ENCODE measurements around the gene MTIF3.
A peak's percentile ranks its signal among the peaks of the same experiment; 100 is the strongest.
"Not testable (repeated sequence)": the region's sequence is repeated elsewhere in the genome, so short reads cannot be mapped to it uniquely, and the experiment has no call there.

Gene MTIF3

DNA sequence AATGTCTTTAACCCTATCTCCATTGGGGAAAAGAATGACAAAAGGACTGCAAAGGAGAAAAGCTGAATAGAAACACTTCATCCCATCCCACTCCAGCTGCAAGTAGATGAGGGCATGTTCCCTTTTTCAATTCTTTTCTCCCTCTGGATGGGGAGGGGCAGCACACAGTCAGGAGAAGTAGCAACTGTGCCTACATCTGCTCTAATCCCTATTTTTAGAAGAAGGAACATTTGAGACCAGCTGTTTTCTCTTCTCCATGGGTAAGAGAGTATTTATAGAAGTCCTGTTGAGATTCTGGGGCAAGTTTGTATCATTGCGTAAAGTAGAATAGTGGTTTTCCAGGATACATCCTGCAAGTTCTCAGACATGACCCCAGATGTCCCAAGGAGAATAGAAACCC, 35.2 kb downstream of the MTIF3 start:
- no peak for DNase-seq (ENCODE audit: low read depth in 3 of 3)

GRCh38 chr13:27411341-27411740, 39.0 kb downstream of the MTIF3 start:
- no peak for DNase-seq (ENCODE audit: low read depth in 3 of 3)

DNA sequence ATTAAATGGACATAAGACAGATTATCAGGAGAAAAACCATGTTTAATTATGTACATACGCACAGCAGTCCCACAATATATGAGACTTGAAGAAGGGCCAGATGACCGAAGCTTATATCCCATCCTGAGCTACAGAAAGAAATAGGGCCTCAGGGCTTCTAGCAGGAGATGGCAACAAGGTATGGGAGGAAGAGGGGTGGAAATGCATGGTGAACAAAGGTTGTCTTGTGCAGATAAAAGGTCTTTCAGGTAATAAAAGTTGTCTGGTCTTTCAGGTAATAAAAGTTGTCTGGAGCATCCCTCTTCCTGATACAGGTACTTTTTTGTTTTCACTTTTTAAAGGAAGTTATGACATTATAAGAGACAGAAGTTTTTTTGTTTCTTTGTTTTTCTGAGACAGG, 41.4 kb downstream of the MTIF3 start:
- DNase-seq (ENCODE audit: low read depth in 3 of 3): no peak

GRCh38 chr13:27408074-27408473, 42.3 kb downstream of the MTIF3 start:
- no peak for DNase-seq (ENCODE audit: low read depth in 3 of 3)

DNA sequence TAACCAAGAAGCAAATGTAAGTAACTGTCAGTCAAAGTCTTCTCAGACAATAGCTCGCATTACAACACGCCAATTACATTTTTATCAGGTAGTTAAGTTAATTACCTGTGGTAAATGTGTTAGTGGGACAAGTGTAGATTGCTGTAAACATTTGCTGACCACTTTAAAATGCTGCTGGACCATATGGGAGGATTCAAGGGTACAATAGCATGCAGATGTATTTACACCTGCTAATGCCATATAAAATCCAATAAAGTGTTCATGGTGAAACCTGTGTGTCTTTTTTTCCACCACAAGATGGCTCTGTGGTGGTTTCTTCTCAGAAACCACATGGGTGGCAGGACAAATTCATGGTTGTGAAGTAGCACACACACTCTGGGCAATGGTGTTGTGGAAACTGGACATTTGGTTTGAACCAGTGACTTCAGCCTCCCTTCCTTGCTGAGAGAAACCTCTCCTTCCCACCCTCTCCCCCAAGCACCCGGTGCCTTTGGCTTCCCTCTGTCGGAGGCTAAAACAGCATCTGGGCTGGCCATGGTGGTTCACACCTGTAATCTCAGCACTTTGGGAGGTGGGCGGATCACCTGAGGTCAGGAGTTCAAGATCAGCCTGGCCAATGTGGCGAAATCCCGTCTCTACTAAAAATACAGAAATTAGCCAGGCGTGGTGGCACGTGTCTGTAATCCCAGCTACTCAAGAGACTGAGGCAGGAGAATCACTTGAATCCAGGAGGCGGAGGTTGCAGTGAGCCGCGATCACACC, 44.0 kb downstream of the MTIF3 start:
- DNase-seq (ENCODE audit: low read depth in 3 of 3): peak in 1 of 3 experiments; percentile 10

GRCh38 chr13:27405546-27406134, 44.7 kb downstream of the MTIF3 start:
- no peak for DNase-seq (ENCODE audit: low read depth in 3 of 3)

DNA sequence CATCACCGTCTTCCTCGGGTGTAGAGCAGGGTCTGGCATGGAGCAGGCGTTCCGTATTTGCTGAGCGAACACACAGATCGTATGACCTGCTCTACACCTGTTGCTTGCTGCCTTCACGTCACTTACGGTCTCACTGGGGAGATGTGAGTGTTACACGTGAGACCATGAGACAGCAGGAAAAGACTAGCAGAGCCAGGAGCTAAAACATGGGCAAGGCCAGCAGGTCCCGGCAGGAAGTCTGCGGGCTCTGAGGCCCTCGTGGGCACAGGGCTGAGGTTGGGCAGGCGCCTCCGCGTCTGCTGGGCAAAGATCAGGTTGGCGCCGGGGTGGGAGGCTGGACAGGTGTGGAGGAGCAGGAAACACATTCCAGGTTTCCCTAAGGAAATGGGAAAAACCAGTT, 45.7 kb downstream of the MTIF3 start:
- no peak for DNase-seq (ENCODE audit: low read depth in 3 of 3)

DNA sequence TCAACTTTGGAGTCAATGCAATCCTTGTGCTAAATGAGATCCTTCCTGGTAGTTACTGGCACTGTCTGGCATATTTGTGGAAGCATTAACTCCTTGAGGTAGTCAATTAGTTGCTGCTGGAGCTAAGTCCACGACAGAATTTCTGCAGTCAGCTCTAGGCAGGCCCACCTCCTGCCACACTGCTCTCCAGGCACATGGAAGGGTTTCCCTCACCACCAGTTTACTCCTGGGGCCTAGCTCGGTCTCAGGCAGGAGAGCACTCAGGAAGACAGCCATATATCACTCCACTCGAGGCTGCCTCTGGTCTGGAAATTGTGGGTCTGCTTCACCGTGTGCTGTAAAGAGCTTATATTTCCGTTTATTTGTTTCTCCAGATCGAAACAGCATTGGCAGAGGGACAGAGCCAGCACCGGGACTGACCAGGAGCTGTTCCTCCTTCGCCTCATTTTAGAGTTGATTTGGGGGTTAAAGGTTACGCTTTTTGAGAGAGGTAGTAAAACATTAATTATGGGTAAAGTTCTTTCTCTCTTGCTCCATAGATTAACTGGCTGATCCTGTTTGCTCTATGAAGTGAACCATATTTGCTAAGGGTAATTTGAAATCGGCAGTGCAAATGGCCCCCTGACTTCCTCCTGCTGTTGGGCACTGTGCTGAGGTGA, 46.5 kb downstream of the MTIF3 start:
- no peak for DNase-seq (ENCODE audit: low read depth in 3 of 3)

- no peak for DNase-seq (ENCODE audit: low read depth in 3 of 3)
Observed at GRCh38 chr13:27403203-27403678, 47.1 kb downstream of the MTIF3 start.

- no peak for DNase-seq (ENCODE audit: low read depth in 3 of 3)
Observed at GRCh38 chr13:27401210-27401609, 49.2 kb downstream of the MTIF3 start.

GRCh38 chr13:27400405-27400804, 50.0 kb downstream of the MTIF3 start:
- not testable (repeated sequence) for DNase-seq (ENCODE audit: low read depth in 3 of 3)

DNA sequence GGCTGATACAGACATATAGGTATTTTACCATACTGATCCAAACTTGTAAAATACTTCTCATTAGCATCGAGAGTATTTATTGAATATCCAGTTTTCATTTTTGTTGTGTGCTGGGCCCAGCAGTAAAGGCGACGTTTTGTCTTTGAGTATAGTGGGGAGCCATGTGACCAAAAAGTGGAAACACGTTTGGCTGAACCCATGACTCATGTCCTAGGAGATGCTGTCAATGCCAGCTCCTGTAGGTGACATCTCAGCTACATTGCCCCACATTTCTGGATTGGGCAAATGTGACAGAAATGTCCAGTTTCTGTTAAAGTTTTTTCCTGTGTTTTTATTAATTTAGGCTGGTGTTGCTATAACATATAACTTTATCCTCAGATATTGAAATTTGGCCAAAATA, 52.0 kb downstream of the MTIF3 start:
- DNase-seq (ENCODE audit: low read depth in 3 of 3): no peak

GRCh38 chr13:27396252-27396846, 54.0 kb downstream of the MTIF3 start:
- no peak for DNase-seq (ENCODE audit: low read depth in 3 of 3)

DNA sequence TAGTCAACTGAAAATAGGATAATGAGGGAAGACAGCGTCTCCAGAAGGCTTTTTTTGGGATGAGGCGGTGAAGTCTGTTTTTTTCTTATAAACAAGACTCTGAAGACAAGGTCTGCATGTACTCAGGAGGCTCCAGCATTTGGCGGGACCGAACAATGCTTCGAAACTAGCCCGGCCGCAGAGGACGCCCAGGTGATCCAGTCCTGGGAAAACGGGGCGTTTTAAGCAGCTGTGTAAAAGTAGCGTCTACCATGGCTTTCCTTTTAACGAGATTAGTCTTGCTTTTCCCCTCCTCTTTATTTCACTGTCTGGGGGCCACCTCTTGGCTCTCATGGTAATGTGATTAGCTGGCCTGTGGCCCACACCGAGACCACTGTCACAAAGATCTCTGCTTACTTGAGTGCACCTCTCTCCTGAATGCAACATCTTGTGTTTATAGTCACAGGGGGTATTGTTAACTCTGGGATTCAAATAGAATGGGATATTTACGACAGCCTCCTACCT, 55.3 kb downstream of the MTIF3 start:
- no peak for DNase-seq (ENCODE audit: low read depth in 3 of 3)

- no peak for DNase-seq (ENCODE audit: low read depth in 3 of 3)
Observed at GRCh38 chr13:27393101-27393500, 57.3 kb downstream of the MTIF3 start.

DNA sequence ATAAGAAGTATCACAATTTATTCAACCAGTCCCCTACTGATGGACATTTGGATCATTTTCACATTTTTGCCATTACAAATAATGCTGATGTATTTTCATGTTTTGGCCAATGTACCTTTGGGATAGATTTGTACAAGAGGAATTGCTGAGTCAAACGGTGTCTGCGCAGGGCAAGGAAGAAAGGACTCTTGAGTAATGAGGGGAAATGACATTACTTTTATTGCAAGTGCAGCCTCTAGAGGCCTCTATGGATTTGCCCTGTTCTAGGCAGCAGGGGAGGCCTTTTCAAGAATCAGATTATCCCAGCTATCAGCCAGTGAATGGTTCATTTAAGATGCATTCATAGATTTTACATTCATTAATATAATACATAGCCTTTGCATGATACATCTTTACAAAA, 58.9 kb downstream of the MTIF3 start:
- no peak for DNase-seq (ENCODE audit: low read depth in 3 of 3)

DNA sequence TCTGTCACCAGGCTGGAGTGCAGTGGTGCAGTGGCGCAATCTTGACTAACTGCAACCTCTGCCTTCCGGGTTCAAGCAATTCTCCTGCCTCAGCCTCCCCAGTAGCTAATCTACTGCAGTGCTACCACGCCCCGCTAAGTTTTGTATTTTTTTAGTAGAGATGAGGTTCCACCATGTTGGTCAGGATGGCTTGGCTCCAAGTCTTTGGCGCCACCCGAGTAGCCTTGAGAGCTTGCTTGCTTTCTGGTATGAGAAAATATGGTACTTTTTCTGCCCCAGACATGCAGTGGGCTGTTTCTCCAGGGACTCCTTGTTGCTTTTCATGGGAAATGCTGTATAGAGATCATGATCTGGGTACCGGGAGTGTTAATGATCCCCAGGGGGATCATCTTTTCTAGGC, 60.5 kb downstream of the MTIF3 start:
- no peak for DNase-seq (ENCODE audit: low read depth in 3 of 3)

GRCh38 chr13:27388241-27388640, 62.1 kb downstream of the MTIF3 start:
- no peak for DNase-seq (ENCODE audit: low read depth in 3 of 3)
